GM12801 (cell line): ENCODE data around the gene AFAP1L2.

ENCODE experiments used
- CTCF ChIP-seq: IDR thresholded peaks from one replicate; pipeline ENCODE4 v1.5.1; 2011; ENCODE audit warnings: control low read depth; ENCODE audit not compliant: insufficient read length; ENCODE audit errors: extremely low read depth

Gene AFAP1L2

GRCh38 chr10:114393482-114393881, 10.8 kb downstream of the AFAP1L2 start:
- TF ChIP-seq CTCF = no peak

- no peak for TF ChIP-seq CTCF
Observed at GRCh38 chr10:114392112-114392835, 12.0 kb downstream of the AFAP1L2 start.

GRCh38 chr10:114391599-114391998, 12.7 kb downstream of the AFAP1L2 start:
- no peak for TF ChIP-seq CTCF

- TF ChIP-seq CTCF = no peak
Observed at GRCh38 chr10:114389426-114389825, 14.9 kb downstream of the AFAP1L2 start.

GRCh38 chr10:114388275-114388674, 16.0 kb downstream of the AFAP1L2 start:
- TF ChIP-seq CTCF = no peak

GRCh38 chr10:114387784-114388183, 16.5 kb downstream of the AFAP1L2 start:
- no peak for TF ChIP-seq CTCF

- no peak for TF ChIP-seq CTCF
Observed at GRCh38 chr10:114386452-114386851, 17.9 kb downstream of the AFAP1L2 start.
